PC-9 (cell line): ENCODE results near the gene KTN1. TPM values are rescaled to one million over a fixed set of nuclear protein-coding genes. Genes with fewer than 3 reads are reported as not detected.

ENCODE experiments used
- BruUV-seq: library from RNA; stranded (reverse); fragments of 400-500 nt; replicated peaks from 2 replicates; lab custom pipeline; 2021; lab: Mats Ljungman, UMichigan
- CTCF ChIA-PET: fragments of 300-600 bp; sonication (Branson Sonifier 250); formaldehyde crosslinking; loops from one replicate; lab custom pipeline; 2022; ENCODE audit warnings: antibody characterized with exemption; lab: Charles Lee
- POLR2A ChIA-PET: fragments of 300-600 bp; sonication (Branson Sonifier 250); formaldehyde crosslinking; loops from one replicate; lab custom pipeline; 2022; ENCODE audit warnings: antibody characterized with exemption; ENCODE audit not compliant: unreplicated experiment; lab: Charles Lee
- DNase-seq, 2 experiments: peaks; one replicate each; pipeline versions ENCODE4 v3.0.0 to v3.0.0-alpha.2; 2015 to 2022; ENCODE audit warnings: mixed read lengths in 1 of 2
- H2AFZ ChIP-seq: fragments of 200-600 bp; sonication (generic); 2 replicates; pipeline ENCODE4 v1.8.1; 2017; ENCODE audit warnings: antibody characterized with exemption
- H3F3A ChIP-seq: fragments of 200-600 bp; sonication (generic); 2 replicates; pipeline ENCODE4 v1.8.1; 2017; ENCODE audit warnings: antibody characterized with exemption, mild to moderate bottlenecking, low read depth; ENCODE audit not compliant: insufficient read depth
- H3K27ac ChIP-seq: fragments of 200-600 bp; sonication (generic); 2 replicates; pipeline ENCODE4 v1.6.1; 2016; ENCODE audit warnings: mixed run types
- H3K27me3 ChIP-seq: fragments of 200-600 bp; sonication (generic); 2 replicates; pipeline ENCODE4 v1.6.1; 2016; ENCODE audit warnings: low read depth, mixed run types; ENCODE audit not compliant: insufficient read depth
- H3K36me3 ChIP-seq: fragments of 200-600 bp; sonication (generic); 2 replicates; pipeline ENCODE4 v1.6.1; 2016; ENCODE audit warnings: low read depth, mixed run types
- H3K4me1 ChIP-seq: fragments of 200-600 bp; sonication (generic); replicated peaks from 2 replicates; pipeline ENCODE4 v1.6.1; 2016; ENCODE audit warnings: mixed run types; ENCODE audit not compliant: insufficient read depth
- H3K4me2 ChIP-seq: fragments of 200-600 bp; sonication (generic); 2 replicates; pipeline ENCODE4 v1.6.1; 2017; ENCODE audit warnings: mixed run types
- H3K4me3 ChIP-seq: fragments of 200-600 bp; sonication (generic); 2 replicates; pipeline ENCODE4 v1.6.1; 2016; ENCODE audit warnings: mixed run types
- H3K79me2 ChIP-seq: fragments of 200-600 bp; sonication (generic); 2 replicates; pipeline ENCODE4 v1.6.1; 2017; ENCODE audit warnings: low read depth, mixed run types
- H3K9me2 ChIP-seq: fragments of 200-600 bp; sonication (generic); 2 replicates; pipeline ENCODE4 v1.8.1; 2017; ENCODE audit warnings: mild to moderate bottlenecking; ENCODE audit not compliant: insufficient read depth
- H3K9me3 ChIP-seq: fragments of 200-600 bp; sonication (generic); 2 replicates; pipeline ENCODE4 v1.8.1; 2016; ENCODE audit warnings: low read depth; ENCODE audit not compliant: insufficient read depth
- H4K20me1 ChIP-seq: fragments of 200-600 bp; sonication (generic); 2 replicates; pipeline ENCODE4 v1.8.1; 2017; ENCODE audit not compliant: insufficient read depth
- CTCF ChIP-seq: fragments of 200-600 bp; sonication (generic); conservative IDR thresholded peaks from 2 replicates; pipeline ENCODE4 v1.6.1; 2017; ENCODE audit warnings: mixed run types, antibody characterized with exemption, mild to moderate bottlenecking, moderate library complexity
- EZH2 ChIP-seq: fragments of 200-600 bp; sonication (generic); IDR thresholded peaks from 2 replicates; pipeline ENCODE4 v1.8.0; 2017; ENCODE audit warnings: antibody characterized with exemption, low read depth
- intact Hi-C: fragments of 100-400 bp; cut with micrococcal nuclease; formaldehyde crosslinking; loops from one replicate; pipeline ENCODE4 v1.10.0; 2022; ENCODE audit not compliant: unreplicated experiment
- total RNA-seq: library from RNA; stranded (reverse); gene quantifications from 2 replicates; pipeline ENCODE4 v1.2.3, GENCODE V29; 2021

KTN1 gene
- total RNA-seq, 1 experiment from 2014 or later: 250 TPM

- no peaks in the 10 kb centered on the region; the same call in 1 of the 2 replicates for H4K20me1 ChIP-seq
- peaks cover 50% of the 10 kb centered on the region for H3K36me3 ChIP-seq
- POLR2A ChIA-PET: no interaction called here
- CTCF ChIA-PET: no interaction called here
- no peak overlapping the region for H3K27ac ChIP-seq
- intact Hi-C loops: no loop called here
- peaks cover 9% of the 10 kb centered on the region; the same call in 1 of the 2 replicates for H3F3A ChIP-seq
- no peak overlapping the region for H2AFZ ChIP-seq
- no peak overlapping the region for H3K4me3 ChIP-seq
- H3K9me2 ChIP-seq: no peaks in the 10 kb centered on the region
- no peak overlapping the region for H3K4me2 ChIP-seq
- no peaks in the 10 kb centered on the region for H3K9me3 ChIP-seq
- no peaks in the 10 kb centered on the region for H3K79me2 ChIP-seq
- no peak for TF ChIP-seq CTCF
- TF ChIP-seq EZH2: no peak
- H3K27me3 ChIP-seq: no peaks in the 10 kb centered on the region
- DNase-seq: no peak
- no peaks in the 10 kb centered on the region for H3K4me1 ChIP-seq
- no TSS peak for BruUV-seq
Measured at GRCh38 chr14:55638665-55639064, 58.7 kb downstream of the KTN1 start.

GRCh38 chr14:55641290-55641689 is 61.3 kb downstream of the KTN1 start:
- no peak overlapping the region for H3K4me3 ChIP-seq
- H2AFZ ChIP-seq: no peak overlapping the region
- intact Hi-C loops: loop anchor here (5.0 kb wide), 1 partner anchor 41 kb away; no protein-coding TSS in a partner anchor
- no peaks in the 10 kb centered on the region for H3K79me2 ChIP-seq
- no peak overlapping the region for H3K4me2 ChIP-seq
- BruUV-seq: no TSS peak
- no peak overlapping the region for H3K27ac ChIP-seq
- H3K36me3 ChIP-seq: peaks cover 48% of the 10 kb centered on the region
- TF ChIP-seq EZH2 (no peak), CTCF (no peak)
- POLR2A ChIA-PET: no interaction called here
- no peaks in the 10 kb centered on the region for H3K9me2 ChIP-seq
- no peak for DNase-seq
- no peaks in the 10 kb centered on the region for H3K9me3 ChIP-seq
- H3K4me1 ChIP-seq: no peaks in the 10 kb centered on the region
- CTCF ChIA-PET: interaction anchor here (0.9 kb wide), 1 partner anchor 846 kb away, joined by 3 read pairs; no protein-coding TSS in a partner anchor
- no peaks in the 10 kb centered on the region; the same call in 1 of the 2 replicates for H4K20me1 ChIP-seq
- H3K27me3 ChIP-seq: no peaks in the 10 kb centered on the region
- peaks cover 7% of the 10 kb centered on the region; the same call in 1 of the 2 replicates for H3F3A ChIP-seq

- no peak for DNase-seq
- Histone ChIP-seq H3K36me3 (peaks cover 48% of the 10 kb centered on the region), H3K4me1 (no peaks in the 10 kb centered on the region), H3K27ac (no peak overlapping the region), H3F3A (peaks cover 7% of the 10 kb centered on the region; the same call in 1 of the 2 replicates), H3K27me3 (no peaks in the 10 kb centered on the region), H3K4me3 (no peak overlapping the region), H2AFZ (no peak overlapping the region), H3K4me2 (no peak overlapping the region), H3K9me2 (no peaks in the 10 kb centered on the region), H4K20me1 (no peaks in the 10 kb centered on the region; the same call in 1 of the 2 replicates), H3K79me2 (no peaks in the 10 kb centered on the region), H3K9me3 (no peaks in the 10 kb centered on the region)
- intact Hi-C loops: loop anchor here (5.0 kb wide), 1 partner anchor 40 kb away; no protein-coding TSS in a partner anchor
- ChIA-PET CTCF (no interaction called here), POLR2A (no interaction called here)
- TF ChIP-seq CTCF (no peak), EZH2 (no peak)
- BruUV-seq: no TSS peak
Measured at GRCh38 chr14:55641954-55642353, 61.9 kb downstream of the KTN1 start.
